Measurements from ENCODE around the gene COL28A1. TPM values are rescaled to one million over a fixed set of nuclear protein-coding genes. Genes with fewer than 3 reads are reported as not detected.

Gene COL28A1
- total RNA-seq, 1 donor from 2014 or later = 182 TPM

GRCh38 chr7:7384228-7384627 is 151.4 kb downstream of the COL28A1 start:
- DNase-seq (ENCODE audit: low spot score) (no peak), ATAC-seq (no peak)
- intact Hi-C loops (cut with DNase I) = no loop called here

DNA sequence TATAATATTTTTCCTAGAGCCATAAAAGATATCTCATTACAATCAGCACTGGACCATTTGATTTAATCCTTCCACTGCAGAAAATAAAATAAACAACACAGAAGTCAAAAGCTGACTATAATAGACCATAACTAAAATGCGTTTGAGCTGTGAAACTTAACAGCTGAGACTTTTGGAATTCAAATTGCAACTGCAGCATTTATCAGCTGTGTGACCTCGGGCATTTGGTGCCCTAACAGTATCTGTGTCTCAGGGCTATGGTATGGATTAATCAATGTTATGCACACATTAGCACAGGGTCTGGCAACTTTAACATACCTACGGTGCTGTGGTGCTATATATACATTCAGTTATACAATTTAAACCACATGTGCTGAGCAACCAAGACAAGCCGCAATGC is 160.1 kb downstream of the COL28A1 start:
- ATAC-seq = no peak
- intact Hi-C loops (cut with DNase I) = no loop called here

GRCh38 chr7:7370076-7370475 is 165.6 kb downstream of the COL28A1 start:
- ATAC-seq (no peak), DNase-seq (ENCODE audit: low spot score) (no peak)
- intact Hi-C loops (cut with DNase I) = no loop called here

More for the DNA sequence above, 160.1 kb downstream of the COL28A1 start:
- no peak for DNase-seq (ENCODE audit: low spot score)

DNA sequence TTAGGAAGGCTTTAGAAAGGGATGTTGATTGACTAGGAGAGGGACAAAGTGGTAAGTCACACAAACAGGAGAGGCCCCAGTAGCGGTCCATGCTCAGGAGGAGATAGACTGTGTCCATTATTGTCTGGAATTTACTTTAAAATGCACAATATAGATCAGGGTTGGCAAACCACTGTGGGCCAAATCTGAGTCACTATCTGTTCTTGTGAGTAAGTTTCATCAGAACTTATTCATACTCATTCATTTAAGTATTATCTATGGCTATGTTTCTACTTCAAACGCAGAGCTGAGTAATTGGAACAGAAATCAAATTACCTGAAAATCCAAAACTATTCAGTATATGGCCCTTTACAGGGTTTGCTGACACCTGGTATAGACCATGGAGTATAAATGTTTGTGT is 166.5 kb downstream of the COL28A1 start:
- intact Hi-C loops (cut with DNase I) = no loop called here
- DNase-seq (ENCODE audit: low spot score) (no peak), ATAC-seq (no peak)

- no peak for ATAC-seq
- DNase-seq (ENCODE audit: low spot score) = no peak
- intact Hi-C loops (cut with DNase I) = no loop called here
Measured at GRCh38 chr7:7354674-7355073, 181.0 kb downstream of the COL28A1 start.

DNA sequence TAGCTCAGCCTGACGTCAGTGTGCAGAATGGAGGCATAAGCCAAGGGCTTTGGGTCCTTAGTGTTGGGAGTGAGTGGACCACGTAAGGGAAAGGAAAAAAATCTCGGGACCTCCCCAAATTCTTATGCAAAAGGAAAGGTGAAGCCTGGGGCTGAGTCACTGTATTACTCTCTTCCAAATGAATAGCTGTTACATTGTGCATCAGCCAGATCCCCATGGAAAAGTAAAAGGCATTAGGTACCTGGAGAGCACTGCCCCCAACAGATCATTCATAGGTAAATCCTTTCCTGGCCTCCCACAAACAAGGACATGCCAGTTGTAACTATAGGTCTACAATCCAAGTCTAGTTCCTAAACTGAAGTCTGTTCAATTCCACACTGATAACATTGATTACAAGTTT is 182.8 kb downstream of the COL28A1 start:
- DNase-seq (ENCODE audit: low spot score) (no peak), ATAC-seq (no peak)
- intact Hi-C loops (cut with DNase I) = no loop called here

GRCh38 chr7:7351832-7352231 is 183.8 kb downstream of the COL28A1 start:
- ATAC-seq (no peak), DNase-seq (ENCODE audit: low spot score) (no peak)
- intact Hi-C loops (cut with DNase I) = no loop called here

GRCh38 chr7:7351156-7351555 is 184.5 kb downstream of the COL28A1 start:
- peak; percentile 55 for ATAC-seq
- intact Hi-C loops (cut with DNase I) = no loop called here
- no peak for DNase-seq (ENCODE audit: low spot score)

- ATAC-seq = no peak
- intact Hi-C loops (cut with DNase I) = no loop called here
- DNase-seq (ENCODE audit: low spot score) = no peak
Measured at GRCh38 chr7:7349156-7349555, 186.5 kb downstream of the COL28A1 start.

DNA sequence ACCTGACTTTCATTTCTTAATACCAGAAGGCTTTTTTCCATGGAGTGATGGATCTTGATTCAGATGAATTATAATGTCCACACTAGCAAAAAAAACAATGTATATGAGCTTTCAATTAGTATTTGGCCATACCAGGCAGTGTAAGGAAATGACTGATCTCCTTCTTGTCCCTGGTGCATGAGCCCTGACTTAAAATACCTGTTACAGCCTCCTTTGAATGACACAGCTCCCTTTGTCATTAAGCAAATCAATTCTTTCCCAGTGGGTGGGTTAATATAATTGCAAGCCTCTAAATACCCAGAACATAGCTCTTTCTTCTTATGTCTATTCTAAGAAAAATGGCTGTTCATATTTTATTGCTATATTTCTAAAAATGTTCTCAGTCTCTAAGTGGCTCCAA is 188.6 kb downstream of the COL28A1 start:
- DNase-seq (ENCODE audit: low spot score) (no peak), ATAC-seq (no peak)
- intact Hi-C loops (cut with DNase I) = no loop called here

DNA sequence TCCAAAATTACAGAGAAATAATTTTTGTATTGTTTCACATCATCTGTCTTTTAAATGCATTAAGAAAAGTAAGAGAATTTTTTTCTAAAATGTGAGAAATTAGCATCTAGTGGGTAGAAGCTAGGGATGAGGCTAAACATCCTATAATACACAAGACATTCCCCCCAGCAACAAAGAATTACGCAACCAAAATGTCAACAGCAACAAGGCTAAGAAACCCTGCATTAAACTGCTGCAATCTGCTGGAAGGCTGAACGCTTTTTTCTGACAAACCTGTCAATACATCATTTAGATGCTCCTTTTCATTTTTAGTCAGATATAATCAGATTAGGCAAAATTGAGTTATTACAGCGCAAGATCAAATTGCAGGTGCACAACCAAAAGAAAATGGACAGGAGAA is 191.1 kb downstream of the COL28A1 start:
- no peak for ATAC-seq
- intact Hi-C loops (cut with DNase I) = no loop called here
- no peak for DNase-seq (ENCODE audit: low spot score)

- intact Hi-C loops (cut with DNase I) = no loop called here
- ATAC-seq (no peak), DNase-seq (ENCODE audit: low spot score) (no peak)
Measured at GRCh38 chr7:7335909-7336308, 199.8 kb downstream of the COL28A1 start.

DNA sequence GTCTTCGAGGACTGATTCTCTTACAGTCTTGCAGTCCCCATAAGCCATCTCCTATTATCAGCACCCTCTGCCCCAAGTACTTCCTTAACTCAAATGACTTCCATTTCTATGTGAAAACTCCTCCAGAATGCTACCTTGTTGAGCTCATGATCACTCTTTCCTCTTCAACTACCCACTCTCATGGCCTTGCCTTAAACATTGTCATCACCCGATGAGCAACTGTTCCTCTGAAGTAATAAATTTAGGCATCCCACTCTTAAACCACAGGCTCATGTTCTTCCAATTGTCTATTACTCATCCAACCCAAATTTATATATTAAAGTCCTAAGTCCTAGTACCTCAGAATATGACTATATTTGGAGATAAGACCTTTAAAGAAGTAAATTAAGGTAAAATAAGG is 200.5 kb downstream of the COL28A1 start:
- intact Hi-C loops (cut with DNase I) = no loop called here
- no peak for ATAC-seq
- DNase-seq (ENCODE audit: low spot score) = no peak

GRCh38 chr7:7333610-7334009 is 202.1 kb downstream of the COL28A1 start:
- DNase-seq (ENCODE audit: low spot score) (no peak), ATAC-seq (no peak)
- intact Hi-C loops (cut with DNase I) = no loop called here

- intact Hi-C loops (cut with DNase I) = no loop called here
- DNase-seq (ENCODE audit: low spot score) (no peak), ATAC-seq (no peak)
Measured at GRCh38 chr7:7331523-7331922, 204.2 kb downstream of the COL28A1 start.

GRCh38 chr7:7330997-7331396 is 204.7 kb downstream of the COL28A1 start:
- intact Hi-C loops (cut with DNase I) = no loop called here
- no peak for ATAC-seq
- DNase-seq (ENCODE audit: low spot score) = no peak

DNA sequence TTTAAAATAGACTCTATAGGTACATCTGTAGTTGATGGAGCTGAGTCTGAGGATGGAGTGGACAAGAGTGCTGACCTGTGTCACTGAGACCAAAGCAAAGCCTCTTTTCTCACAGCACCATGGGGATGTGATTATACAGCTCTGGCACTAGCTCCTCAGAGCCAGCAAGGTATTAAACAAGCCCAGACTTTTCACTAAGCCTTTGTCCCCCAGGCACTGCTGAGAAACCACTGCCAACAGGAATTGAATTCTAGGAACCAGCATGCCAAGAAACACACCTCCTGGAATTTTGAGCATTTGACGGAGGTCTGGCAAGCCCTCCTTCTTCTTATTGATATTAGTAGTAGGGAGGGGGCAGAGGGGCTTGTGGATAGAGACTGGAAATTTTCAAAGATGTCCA is 206.3 kb downstream of the COL28A1 start:
- DNase-seq (ENCODE audit: low spot score) (no peak), ATAC-seq (no peak)

GRCh38 chr7:7327423-7327822 is 208.2 kb downstream of the COL28A1 start:
- no peak for DNase-seq (ENCODE audit: low spot score)
- ATAC-seq = no peak
- intact Hi-C loops (cut with DNase I) = no loop called here

More for the DNA sequence above, 206.3 kb downstream of the COL28A1 start:
- intact Hi-C loops (cut with DNase I) = no loop called here

- no peak for DNase-seq (ENCODE audit: low spot score)
- ATAC-seq = no peak
- intact Hi-C loops (cut with DNase I) = no loop called here
Measured at GRCh38 chr7:7324698-7325097, 211.0 kb downstream of the COL28A1 start.

- DNase-seq (ENCODE audit: low spot score) = no peak
- intact Hi-C loops (cut with DNase I) = no loop called here
- no peak for ATAC-seq
Measured at GRCh38 chr7:7323921-7324320, 211.8 kb downstream of the COL28A1 start.

DNA sequence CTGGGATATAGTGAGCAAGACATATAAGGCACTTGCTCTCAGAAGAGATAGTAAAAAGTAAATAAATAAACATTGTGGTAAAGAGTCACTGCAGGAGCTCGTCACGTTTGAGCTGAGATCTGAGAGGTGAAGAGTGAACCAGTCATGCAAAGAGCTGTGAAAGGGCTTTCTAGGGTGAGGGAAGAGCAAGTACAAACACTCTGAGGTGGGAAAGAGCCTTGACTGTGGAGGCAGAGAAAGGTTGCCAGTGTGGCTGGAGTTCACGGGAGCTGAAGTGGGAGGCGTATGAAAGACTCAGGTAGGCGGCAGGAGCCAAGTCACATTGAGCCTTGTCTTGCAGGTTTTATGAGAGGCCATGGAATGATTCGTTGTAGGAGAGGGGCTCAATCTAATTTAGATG is 212.3 kb downstream of the COL28A1 start:
- ATAC-seq (no peak), DNase-seq (ENCODE audit: low spot score) (no peak)
- intact Hi-C loops (cut with DNase I) = no loop called here

GRCh38 chr7:7321681-7322080 is 214.0 kb downstream of the COL28A1 start:
- intact Hi-C loops (cut with DNase I) = no loop called here
- ATAC-seq = no peak
- DNase-seq (ENCODE audit: low spot score) = no peak

Measured in sciatic nerve (tissue), 2 donors.